HepG2 (cell line): Measurements from ENCODE around the gene EPB41L5. TPM values are rescaled to one million over a fixed set of nuclear protein-coding genes. Genes with fewer than 3 reads are reported as not detected.

ENCODE experiments used
- ATAC-seq: fragments of 200-7000 bp; cut with Tn5 transposase; 3 replicates; pipeline ENCODE4 v1.9.1; 2020; ENCODE audit warnings: mild to moderate bottlenecking, moderate library complexity
- BruUV-seq: library from RNA; stranded (reverse); fragments of 400-500 nt; replicated peaks from 2 replicates; lab custom pipeline; 2021; lab: Mats Ljungman, UMichigan
- CTCF ChIA-PET: fragments of 300-600 bp; formaldehyde crosslinking; extraction: SDS; loops from one replicate; lab custom pipeline; 2021; ENCODE audit warnings: low total read pairs, inconsistent platforms, low intra/inter-chr PET ratio; lab: Yijun Ruan, JAX
- POLR2A ChIA-PET: fragments of 350-600 bp; sonication (Branson Sonifier 250); formaldehyde crosslinking; loops from one replicate; lab custom pipeline; 2020; ENCODE audit warnings: antibody characterized with exemption, inconsistent platforms; lab: Yijun Ruan, JAX
- DNase-seq: peaks from one replicate; pipeline ENCODE4 v3.0.0-alpha.2; 2015; ENCODE audit warnings: low spot score
- FAIRE-seq: peaks from 3 replicates; lab custom pipeline; 2011; peaks lifted over from hg19 to GRCh38; lab: Jason Lieb, UNC
- H2AFZ ChIP-seq: one replicate; pipeline ENCODE4 v1.6.1; 2011; ENCODE audit warnings: low read length, inconsistent platforms
- H3K27ac ChIP-seq: fragments of 300-600 bp; 3 replicates; pipeline ENCODE4 v1.8.0; 2011; ENCODE audit warnings: mixed run types, mild to moderate bottlenecking, mixed read lengths, low read length, inconsistent platforms; ENCODE audit not compliant: insufficient read depth; ENCODE audit errors: extremely low read length
- H3K27me3 ChIP-seq, 2 experiments: fragments of 200-600 bp in 1 of 2; 2 replicates in 1 of 2; 3 replicates in 1 of 2; pipeline versions ENCODE4 v1.6.0 to v1.8.0; 2011; ENCODE audit warnings: low read length in 2 of 2, mild to moderate bottlenecking in 2 of 2, moderate library complexity in 2 of 2, inconsistent platforms in 1 of 2; ENCODE audit not compliant: insufficient read depth in 2 of 2, control insufficient read depth in 1 of 2
- H3K36me3 ChIP-seq, 2 experiments: fragments of 200-600 bp in 1 of 2; replicated peaks in 1 of 2; 2 replicates in 1 of 2; 3 replicates in 1 of 2; pipeline versions ENCODE4 v1.5.1 to v1.8.0; 2011; ENCODE audit warnings: low read length in 2 of 2, inconsistent platforms in 1 of 2; ENCODE audit not compliant: insufficient read depth in 2 of 2, control insufficient read depth in 1 of 2
- H3K4me1 ChIP-seq: 2 replicates; pipeline ENCODE4 v1.5.1; 2012; ENCODE audit warnings: low read length, inconsistent platforms; ENCODE audit not compliant: insufficient read depth
- H3K4me2 ChIP-seq: 2 replicates; pipeline ENCODE4 v1.6.0; 2011; ENCODE audit warnings: low read depth, low read length, inconsistent platforms
- H3K4me3 ChIP-seq, 3 experiments: fragments of 200-600 bp in 1 of 3; sonication (generic), shearing (Covaris generic) in 1 of 3; replicated peaks in 1 of 3; 2 replicates each; pipeline ENCODE4 v1.5.1; 2011 to 2016; ENCODE audit warnings: low read length in 3 of 3, inconsistent platforms in 2 of 3, low read depth in 2 of 3, mild to moderate bottlenecking in 2 of 3, control low read depth in 1 of 3, mixed read lengths in 1 of 3; ENCODE audit not compliant: insufficient read depth in 1 of 3
- H3K79me2 ChIP-seq: one replicate; pipeline ENCODE4 v1.6.1; 2011; ENCODE audit warnings: low read length, inconsistent platforms; ENCODE audit not compliant: insufficient read depth
- H3K9ac ChIP-seq: 2 replicates; pipeline ENCODE4 v1.6.0; 2011; ENCODE audit warnings: mild to moderate bottlenecking, low read depth, low read length, inconsistent platforms; ENCODE audit not compliant: insufficient read depth
- H3K9me3 ChIP-seq: 2 replicates; pipeline ENCODE4 v1.5.1; 2012; ENCODE audit warnings: mild to moderate bottlenecking, low read length
- H4K20me1 ChIP-seq: 2 replicates; pipeline ENCODE4 v1.6.0; 2011; ENCODE audit warnings: inconsistent platforms, mild to moderate bottlenecking, low read length, moderate library complexity; ENCODE audit not compliant: insufficient read depth
- ARID4A ChIP-seq: sonication (generic); formaldehyde crosslinking; IDR thresholded peaks from 2 replicates; pipeline ENCODE4 v1.5.0; 2020; ENCODE audit warnings: mild to moderate bottlenecking, missing genetic modification reagents, borderline replicate concordance
- CHD4 ChIP-seq: fragments of 200-600 bp; sonication (generic); IDR thresholded peaks from 2 replicates; pipeline ENCODE4 v1.7.0; 2017; ENCODE audit warnings: mild to moderate bottlenecking, low read length, borderline replicate concordance
- DRAP1 ChIP-seq: IDR thresholded peaks from 2 replicates; pipeline ENCODE4 v1.6.1; 2016; ENCODE audit warnings: missing genetic modification reagents, missing compliant biosample characterization
- FOXJ3 ChIP-seq: sonication (generic); formaldehyde crosslinking; IDR thresholded peaks from 2 replicates; pipeline ENCODE4 v1.4.0; 2020; ENCODE audit warnings: missing genetic modification reagents, mild to moderate bottlenecking, borderline replicate concordance
- GABPA ChIP-seq, 2 experiments: IDR thresholded peaks; 2 replicates each; pipeline ENCODE4 v1.6.1; 2011 to 2016; ENCODE audit warnings: low read depth in 2 of 2, low read length in 1 of 2, missing biosample characterization in 1 of 2, missing genetic modification characterization in 1 of 2
- HOXA3 ChIP-seq: sonication (generic); formaldehyde crosslinking; IDR thresholded peaks from 2 replicates; pipeline ENCODE4 v1.5.0; 2020; ENCODE audit warnings: missing genetic modification reagents
- MAFK ChIP-seq, 2 experiments: IDR thresholded peaks in 1 of 2; conservative IDR thresholded peaks in 1 of 2; 2 replicates each; pipeline ENCODE4 v1.6.1; 2011; ENCODE audit warnings: improper control_type of control experiment in 2 of 2, low read length in 2 of 2
- MED8 ChIP-seq: sonication (generic); formaldehyde crosslinking; IDR thresholded peaks from 2 replicates; pipeline ENCODE4 v1.8.1; 2023; ENCODE audit warnings: mild to moderate bottlenecking, missing genetic modification reagents; ENCODE audit not compliant: insufficient replicate concordance
- MTA3 ChIP-seq: sonication (generic); formaldehyde crosslinking; IDR thresholded peaks from 2 replicates; pipeline ENCODE4 v1.4.0; 2020; ENCODE audit warnings: missing genetic modification reagents
- PPARG ChIP-seq: conservative IDR thresholded peaks from 2 replicates; pipeline ENCODE4 v1.6.1; 2016; ENCODE audit warnings: missing biosample characterization, missing genetic modification reagents
- REST ChIP-seq, 2 experiments: IDR thresholded peaks; 2 replicates each; pipeline ENCODE4 v1.6.1; 2011 to 2012; ENCODE audit warnings: low read length in 2 of 2, borderline replicate concordance in 1 of 2, low read depth in 1 of 2, mild to moderate bottlenecking in 1 of 2, moderate library complexity in 1 of 2
- TCF7L2 ChIP-seq: IDR thresholded peaks from 2 replicates; pipeline ENCODE4 v1.6.1; 2011; ENCODE audit warnings: mild to moderate bottlenecking, low read depth, low read length, moderate library complexity
- TERF1 ChIP-seq: sonication (generic); formaldehyde crosslinking; IDR thresholded peaks from 2 replicates; pipeline ENCODE4 v1.8.0; 2022; ENCODE audit warnings: mild to moderate bottlenecking, missing genetic modification reagents, moderate library complexity
- ZNF431 ChIP-seq: sonication (generic); formaldehyde crosslinking; IDR thresholded peaks from 2 replicates; pipeline ENCODE4 v1.9.0; 2022; ENCODE audit warnings: missing genetic modification reagents, low read depth, mild to moderate bottlenecking, borderline replicate concordance
- ZNF724P ChIP-seq: sonication (generic); formaldehyde crosslinking; IDR thresholded peaks from 2 replicates; pipeline ENCODE4 v1.8.0; 2022; ENCODE audit warnings: missing genetic modification reagents, borderline replicate concordance
- in situ Hi-C: cut with HindIII; loops from 2 replicates; pipeline ENCODE4 v1.10.0; 2017; ENCODE audit warnings: low pct_unique_long_range_greater_than_20kb; ENCODE audit not compliant: extremely low pct_ligation_motif_present
- intact Hi-C: fragments of 100-400 bp; cut with micrococcal nuclease; formaldehyde crosslinking; loops from one replicate; pipeline ENCODE4 v1.10.0; 2022; ENCODE audit not compliant: unreplicated experiment
- polyA plus RNA-seq, 8 experiments: library from polyadenylated mRNA; depleted of rRNA in 3 of 8; stranded (reverse) in 7 of 8; unstranded in 1 of 8; fragments of >200 nt; fragmentation: Illumina TruSeq in 4 of 8; extraction: Trizol in 4 of 8; gene quantifications; 2 replicates each; pipeline versions ENCODE4 v1.2.1 to v1.2.3, GENCODE V29; 2011 to 2016; ENCODE audit warnings: low read depth in 4 of 8, missing spikeins in 1 of 8, mixed read lengths in 1 of 8; ENCODE audit not compliant: insufficient read depth in 1 of 8
- total RNA-seq, 5 experiments: library from RNA; depleted of rRNA; stranded (reverse); fragments of >200 nt; fragmentation: Illumina TruSeq; extraction: Trizol; gene quantifications; 2 replicates each; pipeline ENCODE4 v1.2.3, GENCODE V29; 2016; ENCODE audit warnings: low read depth in 1 of 5

Gene EPB41L5
- total and polyA plus RNA-seq, 2 of the 13 experiments (the other 11 are each of a cell fraction or from before 2014, with no cell fraction given), result 40.5 to 47.5 TPM

DNA sequence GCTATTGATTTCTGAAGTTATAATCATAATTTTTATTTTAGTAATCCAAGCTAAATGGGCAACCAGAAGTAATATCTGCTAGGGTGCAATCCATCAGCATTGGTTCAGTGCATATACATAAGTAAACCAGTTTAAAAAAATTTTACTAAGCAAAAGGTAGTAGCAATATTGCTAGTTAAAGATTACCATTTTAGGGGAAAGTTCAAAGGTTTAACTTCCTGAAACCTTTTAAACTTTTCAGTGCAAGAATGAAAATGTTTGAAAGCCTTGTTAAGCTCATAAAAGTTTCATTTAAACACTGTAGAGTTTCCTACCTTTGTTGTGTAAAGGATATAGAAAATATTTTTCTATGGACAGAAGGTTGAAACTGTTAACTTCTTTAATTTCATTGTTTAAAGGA lies 31.0 kb upstream of the EPB41L5 start:
- Histone ChIP-seq H3K9ac (no peak overlapping the region), H3K36me3 (no peaks in the 10 kb centered on the region), H3K27me3 (no peaks in the 10 kb centered on the region), H3K79me2 (no peaks in the 10 kb centered on the region), H4K20me1 (no peaks in the 10 kb centered on the region), H2AFZ (no peak overlapping the region), H3K27ac (peak overlapping the region; percentile 44), H3K9me3 (no peaks in the 10 kb centered on the region), H3K4me2 (peak overlapping the region; percentile 57), H3K4me1 (peaks cover 22% of the 10 kb centered on the region), H3K4me3 (peak overlapping the region in 1 of 3 experiments; percentile 13; a peak in 2 of 6 replicates)
- DNase-seq (peak; percentile 18), ATAC-seq (peak; percentile 44; the same call in 2 of the 3 replicates), FAIRE-seq (peak; percentile 28)
- in situ Hi-C loops, result no loop called here
- BruUV-seq, result no TSS peak
- POLR2A ChIA-PET, result interaction anchor here (0.7 to 1.0 kb wide), 2 partner anchors 31 to 40 kb away, joined by 3 to 4 read pairs; partner anchors contain the start of gene EPB41L5
- intact Hi-C loops, result no loop called here
- CTCF ChIA-PET, result no interaction called here
- TF ChIP-seq MAFK (conservative IDR thresholded peaks at IDR 0.05 in 1 of 2, IDR thresholded peaks at IDR 0.05 in 1 of 2; ENCODE audit: low read length in 2 of 2) (no peak), ARID4A (no peak), FOXJ3 (CRISPR knock-in tag) (no peak), HOXA3 (CRISPR knock-in tag) (no peak), TCF7L2 (no peak), TERF1 (CRISPR knock-in tag) (no peak), PPARG (CRISPR knock-in tag) (peak; percentile 98), ZNF431 (CRISPR knock-in tag) (no peak), MED8 (CRISPR knock-in tag) (no peak), DRAP1 (CRISPR knock-in tag) (no peak), REST (IDR thresholded peaks at IDR 0.05; ENCODE audit: borderline replicate concordance in 1 of 2, low read depth in 1 of 2, low read length in 2 of 2) (no peak), CHD4 (no peak), GABPA (IDR thresholded peaks at IDR 0.05; ENCODE audit: low read depth, low read length) (no peak), GABPA (CRISPR knock-in tag; IDR thresholded peaks at IDR 0.05; ENCODE audit: low read depth) (peak; percentile 69), MTA3 (no peak), ZNF724P (CRISPR knock-in tag) (no peak)
